Stimulated activated CD4-positive, alpha-beta T cell treated with anti-CD3 and anti-CD28 coated beads, TNF-alpha, amount 100 ng/mL, for 4 hours (primary cell): ENCODE measurements around the gene PDILT.

Experiments used
- DNase-seq, 3 experiments: peaks; one replicate each; pipeline ENCODE4 v3.0.0-alpha.2; 2020; ENCODE audit warnings: low read depth in 3 of 3

The PDILT gene

DNA sequence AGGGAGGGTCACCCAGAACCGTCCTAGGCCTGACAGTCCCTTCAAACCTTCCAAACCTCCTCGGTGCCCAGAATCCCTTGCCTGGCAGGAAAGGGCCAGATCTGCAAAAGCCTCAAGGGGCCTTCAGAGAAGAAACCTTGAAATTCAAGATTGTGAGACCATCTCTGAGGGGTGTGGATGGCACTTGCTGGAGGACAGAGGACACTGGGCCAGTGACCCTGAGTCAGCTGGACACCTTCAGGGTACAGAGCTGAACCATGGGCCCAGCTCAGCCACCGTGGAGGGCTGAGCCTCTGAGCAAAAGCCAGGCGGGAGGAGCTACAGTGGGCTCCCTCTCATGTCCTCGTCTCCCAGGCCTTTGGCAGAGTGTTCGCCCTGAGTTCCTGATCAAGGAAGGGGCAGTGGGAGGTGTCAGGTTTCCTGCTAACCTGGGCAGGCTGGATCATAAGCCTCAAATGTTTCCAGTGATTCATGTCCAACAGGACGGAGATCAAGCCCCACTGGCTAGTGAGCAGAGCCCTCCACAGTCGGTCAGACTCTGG lies 3.0 kb downstream of the PDILT start:
- no peak for DNase-seq

GRCh38 chr16:20401066-20401465 lies 3.5 kb downstream of the PDILT start:
- no peak for DNase-seq

DNA sequence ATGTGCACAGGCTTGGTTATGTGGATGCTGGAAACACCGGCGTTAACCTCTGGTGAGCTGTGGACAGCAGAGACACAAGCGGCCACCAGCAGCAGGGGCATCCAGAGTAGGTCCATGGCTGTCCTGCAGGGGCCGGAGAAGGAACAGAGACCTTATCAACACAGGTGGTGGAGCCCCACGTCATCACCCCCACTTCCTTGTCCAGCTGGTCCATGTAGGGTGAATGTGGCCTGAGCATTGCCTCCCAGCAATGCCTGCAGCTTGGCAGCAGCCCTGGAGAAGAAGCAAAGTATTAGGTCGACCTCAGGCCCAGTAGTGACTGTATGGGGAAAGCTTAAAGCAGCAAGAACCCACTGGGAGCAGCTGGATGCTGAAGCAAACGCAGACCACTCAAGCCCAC lies 5.4 kb downstream of the PDILT start:
- DNase-seq, result no peak

DNA sequence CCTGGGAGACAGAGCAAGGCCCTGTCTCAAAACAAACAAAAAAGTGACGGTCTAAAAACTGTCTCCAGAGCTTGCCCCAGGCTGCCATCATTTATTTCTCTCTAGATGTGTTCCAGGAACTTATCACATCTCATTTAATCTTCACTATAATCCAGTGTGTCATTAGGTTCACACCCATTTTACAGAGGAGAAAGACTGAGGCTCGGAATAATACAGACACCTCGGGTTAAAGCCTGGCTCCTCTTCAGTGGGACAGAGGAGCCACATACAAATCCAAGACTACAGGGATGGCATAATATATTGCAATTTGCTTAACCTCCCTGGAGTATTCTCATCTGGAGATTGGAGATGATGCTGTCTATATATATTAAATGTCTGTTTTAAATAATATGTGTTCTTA lies 5.9 kb downstream of the PDILT start:
- no peak for DNase-seq

DNA sequence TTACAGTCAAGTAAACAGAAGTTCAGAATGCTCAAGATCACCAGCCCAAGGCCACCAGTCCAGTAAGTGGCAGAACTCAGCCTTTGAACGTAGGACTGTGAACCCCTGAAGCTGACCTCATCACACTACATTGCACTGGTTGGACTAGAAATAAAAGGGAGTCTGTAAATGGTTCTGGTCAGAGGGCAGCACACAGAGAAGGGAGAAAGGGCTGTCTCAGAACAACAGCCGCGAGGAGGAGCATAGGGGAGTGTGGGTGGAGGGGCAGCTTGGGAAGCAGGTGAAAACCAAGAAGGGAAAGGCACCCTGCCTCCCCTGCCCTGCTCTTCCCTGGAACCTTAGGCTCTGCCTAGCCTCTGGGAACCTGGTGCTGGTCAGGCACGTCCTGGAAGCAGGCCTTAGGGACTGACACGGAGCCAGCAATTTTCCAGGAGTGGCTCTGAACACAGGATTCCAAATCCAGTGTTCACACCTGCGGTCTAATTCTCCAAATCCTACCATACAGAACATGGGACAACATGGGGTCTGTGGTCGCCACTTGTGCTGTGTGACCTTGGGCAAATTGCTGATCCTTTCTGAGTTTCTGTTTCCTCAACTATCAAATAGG lies 7.0 kb downstream of the PDILT start:
- no peak for DNase-seq

DNA sequence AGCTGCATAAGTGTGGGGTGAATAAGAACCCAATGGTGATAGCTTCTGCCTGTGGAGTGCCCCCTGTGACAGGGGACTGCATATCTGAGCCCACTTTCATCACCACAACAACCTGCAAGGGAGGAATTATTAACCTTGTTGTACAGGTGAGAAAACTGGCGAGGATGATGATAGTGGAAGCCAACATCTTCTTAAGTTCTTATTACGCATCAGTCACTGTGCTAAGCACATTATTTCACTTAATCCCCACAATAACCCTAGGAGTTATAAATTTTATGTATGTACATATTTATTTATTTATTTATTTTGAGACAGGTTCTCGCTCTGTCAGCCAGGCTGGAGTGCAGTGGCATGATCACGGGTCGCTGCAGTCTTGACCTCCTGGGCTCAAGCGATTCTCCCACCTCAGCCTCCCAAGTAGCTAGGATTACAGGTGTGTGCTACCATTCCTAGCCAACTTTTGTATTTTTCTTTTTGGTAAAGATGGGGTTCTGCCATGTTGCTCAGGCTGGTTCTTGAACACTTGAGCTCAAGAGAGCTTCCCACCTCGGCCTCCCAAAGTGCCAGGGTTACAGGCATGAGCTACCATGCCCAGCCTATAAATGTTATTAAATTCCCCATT lies 7.6 kb downstream of the PDILT start:
- no peak for DNase-seq

GRCh38 chr16:20395946-20396345 lies 8.6 kb downstream of the PDILT start:
- DNase-seq, result no peak

DNA sequence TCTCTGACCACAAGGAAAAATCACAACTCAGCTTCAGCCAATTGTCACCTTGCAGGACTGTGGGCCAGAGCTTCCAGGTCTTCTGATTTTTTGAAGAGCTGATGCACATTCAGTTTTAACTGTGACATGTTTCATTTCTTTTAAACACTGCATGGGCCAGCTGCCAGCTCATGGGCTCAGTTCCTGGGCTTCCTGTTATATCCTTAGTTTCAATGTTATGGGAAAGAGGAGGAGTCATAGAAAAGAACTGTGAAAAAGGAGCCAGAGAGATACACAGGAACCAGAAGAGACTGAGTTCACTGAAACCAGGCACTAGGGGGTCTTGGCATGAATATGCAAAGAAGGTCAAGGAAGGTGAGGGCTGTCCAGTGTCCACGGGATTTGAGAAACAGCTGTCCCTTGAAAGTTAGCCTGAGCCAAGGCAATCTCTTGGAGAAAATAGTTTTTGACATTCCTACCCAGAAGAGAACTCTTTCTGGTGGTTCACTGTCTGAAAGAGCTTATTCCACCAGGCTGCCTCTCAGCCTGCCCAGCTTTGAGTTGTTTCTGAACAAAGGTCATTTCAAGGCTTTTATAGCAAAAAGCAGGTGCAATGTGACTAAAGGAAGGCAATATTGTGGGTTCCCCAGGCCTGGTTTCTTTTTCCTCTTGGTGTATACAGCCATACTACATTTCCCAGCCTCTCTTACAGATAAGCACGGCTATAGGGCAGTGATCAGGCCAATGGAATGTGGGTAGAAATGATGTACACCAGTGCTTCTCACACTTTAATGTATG lies 10.5 kb downstream of the PDILT start:
- DNase-seq, result no peak

DNA sequence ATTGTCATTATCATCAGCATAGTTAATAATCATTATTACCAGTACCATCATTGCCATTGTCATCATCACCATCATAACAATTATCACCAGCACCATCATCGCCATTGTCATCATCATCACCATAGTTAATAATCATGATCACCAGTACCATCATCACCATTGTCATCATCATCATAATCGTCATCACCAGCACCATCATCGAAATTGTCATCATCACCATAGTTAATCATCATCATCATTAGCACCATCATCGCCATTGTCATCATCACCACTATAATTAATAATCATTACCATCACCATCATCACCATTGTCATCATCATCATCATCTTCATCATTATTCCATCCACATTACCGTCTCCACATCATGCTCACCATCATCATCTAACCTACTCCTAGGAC lies 13.5 kb downstream of the PDILT start:
- no peak for DNase-seq

DNA sequence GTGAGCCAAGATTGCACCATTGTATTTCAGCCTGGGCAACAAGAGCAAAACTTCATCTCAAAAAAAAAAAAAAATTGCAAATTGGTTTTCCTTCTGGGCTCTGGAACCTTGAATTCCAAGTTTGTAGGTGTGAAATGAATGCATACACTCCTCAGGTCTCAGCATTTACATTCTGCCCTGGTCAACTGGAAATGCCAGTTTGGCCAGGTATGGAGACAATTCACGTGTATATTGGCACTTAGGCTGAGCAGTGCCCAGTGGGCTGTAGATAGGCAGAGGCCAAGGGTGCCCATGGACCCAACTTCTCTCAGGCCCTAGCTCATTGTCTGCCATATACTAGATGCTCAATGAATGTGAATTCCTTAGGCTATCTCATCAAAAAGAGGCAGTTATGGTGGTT lies 15.7 kb downstream of the PDILT start:
- DNase-seq, result no peak

- no peak for DNase-seq
Observed at GRCh38 chr16:20387978-20388377, 16.6 kb downstream of the PDILT start.

DNA sequence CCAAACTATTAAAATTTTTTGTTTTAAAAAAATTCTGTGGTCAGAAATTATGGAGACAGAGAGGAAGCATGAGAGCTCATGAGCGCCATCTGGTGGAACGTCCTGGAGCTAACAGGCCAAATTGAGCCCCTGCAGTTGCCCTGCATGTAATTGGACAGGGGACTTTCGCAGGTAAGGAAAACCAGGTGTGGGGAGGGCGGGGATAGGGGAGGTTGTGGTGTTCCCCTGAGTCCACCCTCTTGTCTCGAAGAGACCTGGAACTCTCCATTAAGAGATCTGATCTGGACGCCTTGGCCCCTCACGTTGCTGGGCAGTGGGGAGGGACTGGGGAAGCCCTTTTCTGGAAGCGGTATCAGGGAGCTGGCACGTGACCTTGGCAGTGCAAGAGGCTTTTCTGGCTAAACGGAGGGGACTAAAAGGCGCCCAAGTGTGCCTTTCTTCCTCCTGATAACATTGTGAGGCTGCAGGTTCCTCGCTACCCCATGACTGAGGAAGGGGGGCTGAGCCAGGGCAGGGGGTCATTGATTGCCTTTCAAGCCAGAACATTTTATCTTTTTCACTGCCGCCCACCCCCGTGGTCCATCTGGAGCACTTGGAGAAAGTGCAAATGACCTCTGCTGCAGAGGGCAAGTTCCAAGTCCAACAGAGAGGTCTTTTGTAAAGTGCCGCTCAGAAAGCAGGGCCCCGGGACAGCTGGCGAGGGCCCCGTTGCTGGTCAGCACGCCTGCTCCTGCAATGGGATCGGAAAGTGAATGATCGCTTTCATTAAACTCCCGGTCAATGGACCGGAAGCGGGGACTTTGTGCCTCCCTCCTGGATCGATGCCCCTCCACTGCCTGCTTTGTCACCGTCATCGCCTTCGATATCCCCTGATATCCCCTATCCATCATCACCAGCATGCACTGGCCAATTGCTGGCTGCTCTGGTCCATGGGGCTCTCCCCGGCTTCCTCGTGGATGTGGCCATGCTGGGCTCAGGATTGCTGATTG lies 18.4 kb downstream of the PDILT start:
- peak; percentile 5 to 31 (median 31) for DNase-seq

DNA sequence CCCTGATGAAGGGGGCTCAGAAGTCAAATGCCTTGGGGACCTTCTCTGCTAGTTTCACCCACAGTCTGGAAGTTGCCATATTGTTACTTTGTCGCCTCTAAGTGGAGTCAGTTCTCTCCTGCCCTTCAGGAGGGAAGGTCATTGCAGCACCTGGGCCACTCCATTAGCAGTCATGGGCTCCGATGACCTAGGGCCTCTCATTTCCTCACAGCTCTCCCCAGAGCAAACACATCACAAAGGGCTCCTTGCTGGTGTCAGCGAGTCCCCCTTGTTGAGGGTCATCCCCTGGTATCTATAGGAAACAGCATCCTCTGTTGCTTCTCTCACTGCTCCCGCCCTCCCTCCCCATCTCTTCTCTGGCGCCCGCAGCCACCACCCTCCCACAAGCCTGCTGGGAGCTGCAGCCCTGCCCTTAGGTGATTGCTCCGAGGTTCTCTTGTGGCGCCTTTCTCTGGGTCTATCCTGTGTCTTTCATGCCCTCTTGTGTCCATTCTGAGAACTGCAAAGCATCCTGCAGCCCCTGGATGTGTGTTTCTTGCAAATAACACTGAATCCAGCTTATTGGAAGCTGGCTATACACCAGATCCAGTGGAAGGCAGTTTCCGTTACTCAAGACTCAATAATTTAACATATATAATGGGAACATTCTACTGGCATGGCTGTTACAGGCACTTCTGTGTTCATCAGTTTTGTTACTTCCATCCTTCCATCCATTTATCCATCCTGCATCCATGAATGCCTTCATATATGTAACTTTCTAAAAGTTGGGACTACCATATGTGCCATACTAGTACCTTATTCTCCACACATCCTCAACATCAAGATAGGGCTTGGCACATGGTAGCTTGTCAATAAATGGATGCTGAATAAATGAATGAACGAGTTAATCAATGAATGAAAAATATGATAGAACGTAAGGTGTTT lies 21.2 kb downstream of the PDILT start:
- DNase-seq, result no peak

GRCh38 chr16:20382202-20382948 lies 22.2 kb downstream of the PDILT start:
- no peak for DNase-seq

GRCh38 chr16:20380782-20381181 lies 23.8 kb downstream of the PDILT start:
- DNase-seq, result no peak

- no peak for DNase-seq
Observed at GRCh38 chr16:20377181-20377580, 27.4 kb downstream of the PDILT start.

DNA sequence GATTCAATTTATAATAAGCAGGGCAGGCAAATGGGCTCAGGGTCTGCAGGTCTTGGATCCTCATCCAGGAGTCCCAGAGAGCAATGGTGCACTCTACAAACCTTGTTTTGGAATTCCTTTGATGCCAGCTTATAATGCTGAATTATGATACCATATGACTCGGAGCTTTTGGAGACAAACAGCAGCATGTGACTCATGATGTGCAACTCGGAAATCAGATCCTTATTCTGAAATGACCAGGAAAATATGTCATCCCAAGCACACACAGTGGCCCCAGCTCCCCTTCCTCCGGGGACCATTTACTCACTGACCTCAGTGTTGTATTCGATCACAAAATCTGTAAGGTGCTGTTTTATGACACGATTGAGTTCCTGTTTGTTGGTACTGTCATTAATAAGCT lies 31.8 kb downstream of the PDILT start:
- no peak for DNase-seq

- no peak for DNase-seq
Observed at GRCh38 chr16:20369452-20370054, 35.0 kb downstream of the PDILT start.

- no peak for DNase-seq
Observed at GRCh38 chr16:20364051-20364450, 40.5 kb downstream of the PDILT start.
